Vagina (tissue), 2 donors: Measurements from ENCODE around the gene TBC1D4.

Experiments used
- CTCF ChIP-seq, 3 experiments: fragments of 450-650 bp in 2 of 3; fragments of 200-600 bp in 1 of 3; sonication (generic) in 1 of 3; IDR thresholded peaks; one replicate each; pipeline ENCODE4 v1.5.1; 2017 to 2019; ENCODE audit warnings: antibody characterized with exemption in 3 of 3, mild to moderate bottlenecking in 2 of 3, moderate library complexity in 2 of 3
- POLR2A ChIP-seq, 2 donors: fragments of 450-650 bp; IDR thresholded peaks; one replicate each; pipeline ENCODE4 v1.6.1; 2017; ENCODE audit warnings: antibody characterized with exemption in 2 of 2, mild to moderate bottlenecking in 2 of 2, moderate library complexity in 2 of 2

- TF ChIP-seq POLR2A (IDR thresholded peaks at IDR 0.05): no peak
- no peak for TF ChIP-seq CTCF (IDR thresholded peaks at IDR 0.05)
Measured at GRCh38 chr13:75445717-75446499, 36.1 kb downstream of the TBC1D4 start.
